Mononuclear cell (primary cell): Measurements from ENCODE around the gene PRDM16. TPM values are rescaled to one million over a fixed set of nuclear protein-coding genes. Genes with fewer than 3 reads are reported as not detected.

Experiments used
- H3K27me3 ChIP-seq: 2 replicates; pipeline ENCODE4 v1.6.0; 2011; ENCODE audit warnings: low read length, control low read depth; ENCODE audit not compliant: insufficient read depth
- H3K4me1 ChIP-seq: 2 replicates; pipeline ENCODE4 v1.5.1; 2011; ENCODE audit warnings: mild to moderate bottlenecking, low read length, control low read depth; ENCODE audit not compliant: insufficient read depth
- H3K4me3 ChIP-seq: 2 replicates; pipeline ENCODE4 v1.5.1; 2011; ENCODE audit warnings: mild to moderate bottlenecking, low read length, moderate library complexity
- H3K9me3 ChIP-seq: 2 replicates; pipeline ENCODE4 v1.5.1; 2011; ENCODE audit warnings: low read depth, mild to moderate bottlenecking, control low read depth, low read length
- total RNA-seq: library from RNA; depleted of rRNA; stranded (reverse); fragments of >200 nt; gene quantifications from one replicate; pipeline ENCODE4 v1.2.3, GENCODE V29; 2012

PRDM16 gene
- total RNA-seq, 1 donor = not detected

GRCh38 chr1:3423896-3424611 is 355.1 kb downstream of the PRDM16 start:
- Histone ChIP-seq H3K4me1 (no peaks in the 10 kb centered on the region), H3K4me3 (no peak overlapping the region), H3K27me3 (no peaks in the 10 kb centered on the region), H3K9me3 (no peaks in the 10 kb centered on the region)

GRCh38 chr1:3425486-3426215 is 356.6 kb downstream of the PRDM16 start:
- no peaks in the 10 kb centered on the region for H3K4me1 ChIP-seq
- no peak overlapping the region for H3K4me3 ChIP-seq
- no peaks in the 10 kb centered on the region for H3K9me3 ChIP-seq
- no peaks in the 10 kb centered on the region for H3K27me3 ChIP-seq

- no peaks in the 10 kb centered on the region for H3K27me3 ChIP-seq
- H3K9me3 ChIP-seq = no peaks in the 10 kb centered on the region
- H3K4me3 ChIP-seq = no peak overlapping the region
- no peaks in the 10 kb centered on the region for H3K4me1 ChIP-seq
These were observed 358.0 kb downstream of the PRDM16 start for GRCh38 chr1:3426956-3427535.

- Histone ChIP-seq H3K27me3 (no peaks in the 10 kb centered on the region), H3K9me3 (no peaks in the 10 kb centered on the region), H3K4me1 (no peaks in the 10 kb centered on the region), H3K4me3 (no peak overlapping the region)
These were observed 359.0 kb downstream of the PRDM16 start for GRCh38 chr1:3427711-3428704.

GRCh38 chr1:3428899-3429298 is 359.9 kb downstream of the PRDM16 start:
- Histone ChIP-seq H3K4me3 (no peak overlapping the region), H3K27me3 (no peaks in the 10 kb centered on the region), H3K4me1 (no peaks in the 10 kb centered on the region), H3K9me3 (no peaks in the 10 kb centered on the region)

- Histone ChIP-seq H3K4me3 (no peak overlapping the region), H3K9me3 (no peaks in the 10 kb centered on the region), H3K4me1 (no peaks in the 10 kb centered on the region), H3K27me3 (no peaks in the 10 kb centered on the region)
These were observed 360.3 kb downstream of the PRDM16 start for GRCh38 chr1:3429320-3429719.

GRCh38 chr1:3429766-3430165 is 360.8 kb downstream of the PRDM16 start:
- Histone ChIP-seq H3K27me3 (no peaks in the 10 kb centered on the region), H3K4me3 (no peak overlapping the region), H3K4me1 (no peaks in the 10 kb centered on the region), H3K9me3 (no peaks in the 10 kb centered on the region)

- Histone ChIP-seq H3K4me3 (no peak overlapping the region), H3K27me3 (no peaks in the 10 kb centered on the region), H3K4me1 (no peaks in the 10 kb centered on the region), H3K9me3 (no peaks in the 10 kb centered on the region)
These were observed 361.4 kb downstream of the PRDM16 start for GRCh38 chr1:3430406-3430805.

- Histone ChIP-seq H3K27me3 (no peaks in the 10 kb centered on the region), H3K4me3 (no peak overlapping the region), H3K9me3 (no peaks in the 10 kb centered on the region), H3K4me1 (no peaks in the 10 kb centered on the region)
These were observed 361.8 kb downstream of the PRDM16 start for GRCh38 chr1:3430820-3431219.

GRCh38 chr1:3431266-3431665 is 362.3 kb downstream of the PRDM16 start:
- Histone ChIP-seq H3K4me3 (no peak overlapping the region), H3K27me3 (no peaks in the 10 kb centered on the region), H3K4me1 (no peaks in the 10 kb centered on the region), H3K9me3 (no peaks in the 10 kb centered on the region)

GRCh38 chr1:3431686-3432085 is 362.7 kb downstream of the PRDM16 start:
- no peaks in the 10 kb centered on the region for H3K27me3 ChIP-seq

GRCh38 chr1:3432306-3432705 is 363.3 kb downstream of the PRDM16 start:
- H3K9me3 ChIP-seq = no peaks in the 10 kb centered on the region
- H3K4me1 ChIP-seq = no peaks in the 10 kb centered on the region
- H3K27me3 ChIP-seq = no peaks in the 10 kb centered on the region
- no peak overlapping the region for H3K4me3 ChIP-seq

More at GRCh38 chr1:3431686-3432085, 362.7 kb downstream of the PRDM16 start:
- Histone ChIP-seq H3K4me1 (no peaks in the 10 kb centered on the region), H3K9me3 (no peaks in the 10 kb centered on the region), H3K4me3 (no peak overlapping the region)

- Histone ChIP-seq H3K9me3 (no peaks in the 10 kb centered on the region), H3K4me1 (no peaks in the 10 kb centered on the region), H3K27me3 (no peaks in the 10 kb centered on the region), H3K4me3 (no peak overlapping the region)
These were observed 364.1 kb downstream of the PRDM16 start for GRCh38 chr1:3433076-3433475.

- no peaks in the 10 kb centered on the region for H3K4me1 ChIP-seq
These were observed 364.8 kb downstream of the PRDM16 start for GRCh38 chr1:3433596-3434320.

More at GRCh38 chr1:3433596-3434320, 364.8 kb downstream of the PRDM16 start:
- H3K9me3 ChIP-seq = no peaks in the 10 kb centered on the region
- no peak overlapping the region for H3K4me3 ChIP-seq
- H3K27me3 ChIP-seq = no peaks in the 10 kb centered on the region
